Measurements from ENCODE around the gene SORCS2.

The SORCS2 gene

DNA sequence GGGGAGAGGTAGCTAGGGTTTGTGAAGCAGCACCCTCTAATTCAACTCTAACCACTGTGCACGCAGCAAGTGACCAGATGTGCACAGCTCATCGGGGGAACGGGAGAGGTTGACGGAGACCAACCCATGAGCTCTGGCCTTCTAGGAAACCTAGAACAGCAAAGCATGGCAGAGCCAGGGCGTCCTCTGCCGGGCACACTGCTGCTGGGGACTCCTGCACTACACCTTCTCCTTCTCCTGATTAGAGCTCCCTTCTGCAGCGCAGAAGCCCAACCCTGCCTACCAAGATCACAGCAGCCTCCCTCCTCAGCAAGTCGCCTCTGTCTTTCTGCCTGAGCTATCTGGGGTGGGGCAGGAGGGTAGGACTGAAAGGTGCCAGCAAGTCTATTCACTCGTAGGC lies 494.7 kb downstream of the SORCS2 start:
- Histone ChIP-seq H3K36me3 (ENCODE audit: control insufficient read depth, insufficient read depth, low read length) (no peaks in the 10 kb centered on the region), H3K9ac (ENCODE audit: low read depth, low read length) (no peak overlapping the region), H3K4me3 (ENCODE audit: low read depth, low read length) (no peak overlapping the region), H3K4me1 (ENCODE audit: control insufficient read depth, insufficient read depth, low read length) (no peaks in the 10 kb centered on the region), H3K9me3 (ENCODE audit: control insufficient read depth, insufficient read depth, low read length) (no peaks in the 10 kb centered on the region), H3K27me3 (ENCODE audit: control insufficient read depth, insufficient read depth, low read length) (no peaks in the 10 kb centered on the region)

- Histone ChIP-seq H3K9ac (ENCODE audit: low read depth, low read length) (no peak overlapping the region), H3K4me1 (ENCODE audit: control insufficient read depth, insufficient read depth, low read length) (no peaks in the 10 kb centered on the region), H3K9me3 (ENCODE audit: control insufficient read depth, insufficient read depth, low read length) (no peaks in the 10 kb centered on the region), H3K36me3 (ENCODE audit: control insufficient read depth, insufficient read depth, low read length) (no peaks in the 10 kb centered on the region), H3K4me3 (ENCODE audit: low read depth, low read length) (no peak overlapping the region), H3K27me3 (ENCODE audit: control insufficient read depth, insufficient read depth, low read length) (no peaks in the 10 kb centered on the region)
These were observed 495.5 kb downstream of the SORCS2 start for GRCh38 chr4:7687796-7688195.

GRCh38 chr4:7689773-7690693 lies 497.7 kb downstream of the SORCS2 start:
- Histone ChIP-seq H3K27me3 (ENCODE audit: control insufficient read depth, insufficient read depth, low read length) (no peaks in the 10 kb centered on the region), H3K4me3 (ENCODE audit: low read depth, low read length) (no peak overlapping the region), H3K9me3 (ENCODE audit: control insufficient read depth, insufficient read depth, low read length) (no peaks in the 10 kb centered on the region), H3K36me3 (ENCODE audit: control insufficient read depth, insufficient read depth, low read length) (no peaks in the 10 kb centered on the region), H3K9ac (ENCODE audit: low read depth, low read length) (no peak overlapping the region), H3K4me1 (ENCODE audit: control insufficient read depth, insufficient read depth, low read length) (no peaks in the 10 kb centered on the region)

- no peaks in the 10 kb centered on the region for H3K36me3 ChIP-seq (ENCODE audit: control insufficient read depth, insufficient read depth, low read length)
- H3K4me1 ChIP-seq (ENCODE audit: control insufficient read depth, insufficient read depth, low read length): no peaks in the 10 kb centered on the region
- H3K27me3 ChIP-seq (ENCODE audit: control insufficient read depth, insufficient read depth, low read length): no peaks in the 10 kb centered on the region
- no peak overlapping the region for H3K9ac ChIP-seq (ENCODE audit: low read depth, low read length)
- no peak overlapping the region for H3K4me3 ChIP-seq (ENCODE audit: low read depth, low read length)
- no peaks in the 10 kb centered on the region for H3K9me3 ChIP-seq (ENCODE audit: control insufficient read depth, insufficient read depth, low read length)
These were observed 498.7 kb downstream of the SORCS2 start for GRCh38 chr4:7691061-7691460.

DNA sequence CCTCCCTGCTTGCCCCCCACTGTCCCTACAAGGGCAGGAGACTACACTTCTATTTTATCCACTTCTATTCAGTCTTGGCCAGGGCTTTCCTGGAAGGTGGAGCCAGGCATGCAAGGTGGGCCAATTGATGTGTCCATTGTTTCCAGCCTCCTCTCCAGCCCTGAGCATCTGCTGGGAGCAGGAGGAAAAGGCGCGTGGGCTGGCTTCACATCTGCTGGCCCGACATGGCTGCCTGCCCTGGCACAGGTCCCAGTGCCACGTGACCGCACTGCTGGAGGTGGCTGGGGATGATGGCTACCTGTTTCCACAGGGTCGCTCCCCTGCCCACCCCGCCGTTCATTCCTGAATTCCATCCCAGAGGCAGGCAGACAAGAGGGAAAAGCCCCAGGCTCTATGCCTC lies 499.6 kb downstream of the SORCS2 start:
- H3K27me3 ChIP-seq (ENCODE audit: control insufficient read depth, insufficient read depth, low read length): no peaks in the 10 kb centered on the region
- H3K4me3 ChIP-seq (ENCODE audit: low read depth, low read length): no peak overlapping the region
- no peaks in the 10 kb centered on the region for H3K9me3 ChIP-seq (ENCODE audit: control insufficient read depth, insufficient read depth, low read length)
- H3K4me1 ChIP-seq (ENCODE audit: control insufficient read depth, insufficient read depth, low read length): no peaks in the 10 kb centered on the region
- no peak overlapping the region for H3K9ac ChIP-seq (ENCODE audit: low read depth, low read length)
- H3K36me3 ChIP-seq (ENCODE audit: control insufficient read depth, insufficient read depth, low read length): no peaks in the 10 kb centered on the region

DNA sequence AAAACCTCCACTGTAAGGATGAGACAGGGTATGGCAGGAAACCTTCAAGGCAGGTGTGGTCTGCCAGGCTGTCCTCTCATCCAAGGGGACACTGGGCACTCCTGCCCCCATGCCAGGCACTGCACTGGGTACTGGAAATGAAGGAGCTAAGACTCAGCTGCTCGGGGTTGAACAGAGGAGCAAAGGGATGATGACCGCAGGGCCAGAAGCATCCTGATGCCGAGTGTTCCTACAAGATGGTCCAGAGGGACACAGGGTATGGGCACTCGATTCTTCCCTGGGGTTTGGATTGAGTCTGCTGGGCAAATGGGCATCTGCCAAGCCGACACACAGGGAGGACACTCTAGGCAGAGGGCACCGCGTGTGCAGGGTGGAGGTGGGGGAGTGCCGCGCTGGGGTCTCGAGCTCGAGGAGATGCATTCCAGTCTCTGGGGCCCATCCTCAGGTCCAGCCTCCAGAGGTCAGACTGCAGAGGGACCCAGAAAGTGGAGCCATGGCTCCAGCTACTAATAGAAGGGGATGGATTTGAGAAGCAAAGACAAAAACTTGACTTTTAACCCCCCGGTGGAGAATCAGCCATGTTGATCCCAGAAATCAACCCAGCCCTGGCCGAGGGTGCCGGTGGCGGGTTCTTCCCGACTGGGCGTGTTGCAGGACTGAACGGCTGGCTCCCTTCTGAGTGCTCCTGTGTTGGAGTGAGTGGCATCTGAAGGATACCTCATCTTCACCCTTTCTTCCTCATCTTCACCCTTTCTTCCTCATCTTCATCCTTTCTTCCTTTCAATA lies 500.3 kb downstream of the SORCS2 start:
- no peak overlapping the region for H3K9ac ChIP-seq (ENCODE audit: low read depth, low read length)
- H3K4me3 ChIP-seq (ENCODE audit: low read depth, low read length): no peak overlapping the region
- no peaks in the 10 kb centered on the region for H3K4me1 ChIP-seq (ENCODE audit: control insufficient read depth, insufficient read depth, low read length)
- H3K36me3 ChIP-seq (ENCODE audit: control insufficient read depth, insufficient read depth, low read length): no peaks in the 10 kb centered on the region
- no peaks in the 10 kb centered on the region for H3K27me3 ChIP-seq (ENCODE audit: control insufficient read depth, insufficient read depth, low read length)
- H3K9me3 ChIP-seq (ENCODE audit: control insufficient read depth, insufficient read depth, low read length): no peaks in the 10 kb centered on the region

DNA sequence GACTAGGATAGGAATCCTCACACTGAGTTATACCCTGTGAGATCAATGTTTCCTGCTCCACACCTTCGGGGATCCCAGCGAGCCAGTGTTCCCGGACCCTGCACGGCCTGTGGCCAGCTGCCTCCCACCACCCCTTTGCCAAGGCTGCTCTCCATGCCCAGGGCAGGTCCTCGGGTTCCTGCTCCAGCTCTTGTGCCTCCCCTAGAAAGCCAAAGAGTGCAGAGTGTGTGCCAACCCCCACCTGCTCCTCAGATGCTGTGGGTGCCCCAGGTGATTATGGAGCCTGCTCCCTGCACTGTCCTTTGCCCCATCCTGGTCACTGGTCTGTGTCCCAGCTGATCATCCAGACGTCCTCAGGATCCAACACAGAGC lies 500.9 kb downstream of the SORCS2 start:
- no peak overlapping the region for H3K4me3 ChIP-seq (ENCODE audit: low read depth, low read length)
- no peaks in the 10 kb centered on the region for H3K4me1 ChIP-seq (ENCODE audit: control insufficient read depth, insufficient read depth, low read length)
- no peak overlapping the region for H3K9ac ChIP-seq (ENCODE audit: low read depth, low read length)
- H3K9me3 ChIP-seq (ENCODE audit: control insufficient read depth, insufficient read depth, low read length): no peaks in the 10 kb centered on the region
- no peaks in the 10 kb centered on the region for H3K27me3 ChIP-seq (ENCODE audit: control insufficient read depth, insufficient read depth, low read length)
- H3K36me3 ChIP-seq (ENCODE audit: control insufficient read depth, insufficient read depth, low read length): no peaks in the 10 kb centered on the region

GRCh38 chr4:7693711-7694110 lies 501.4 kb downstream of the SORCS2 start:
- H3K27me3 ChIP-seq (ENCODE audit: control insufficient read depth, insufficient read depth, low read length): no peaks in the 10 kb centered on the region
- H3K9me3 ChIP-seq (ENCODE audit: control insufficient read depth, insufficient read depth, low read length): no peaks in the 10 kb centered on the region
- no peak overlapping the region for H3K4me3 ChIP-seq (ENCODE audit: low read depth, low read length)
- H3K9ac ChIP-seq (ENCODE audit: low read depth, low read length): no peak overlapping the region
- no peaks in the 10 kb centered on the region for H3K4me1 ChIP-seq (ENCODE audit: control insufficient read depth, insufficient read depth, low read length)
- H3K36me3 ChIP-seq (ENCODE audit: control insufficient read depth, insufficient read depth, low read length): no peaks in the 10 kb centered on the region

GRCh38 chr4:7694324-7694723 lies 502.0 kb downstream of the SORCS2 start:
- H3K36me3 ChIP-seq (ENCODE audit: control insufficient read depth, insufficient read depth, low read length): no peaks in the 10 kb centered on the region
- no peaks in the 10 kb centered on the region for H3K4me1 ChIP-seq (ENCODE audit: control insufficient read depth, insufficient read depth, low read length)
- no peaks in the 10 kb centered on the region for H3K27me3 ChIP-seq (ENCODE audit: control insufficient read depth, insufficient read depth, low read length)
- no peaks in the 10 kb centered on the region for H3K9me3 ChIP-seq (ENCODE audit: control insufficient read depth, insufficient read depth, low read length)
- no peak overlapping the region for H3K9ac ChIP-seq (ENCODE audit: low read depth, low read length)
- no peak overlapping the region for H3K4me3 ChIP-seq (ENCODE audit: low read depth, low read length)

DNA sequence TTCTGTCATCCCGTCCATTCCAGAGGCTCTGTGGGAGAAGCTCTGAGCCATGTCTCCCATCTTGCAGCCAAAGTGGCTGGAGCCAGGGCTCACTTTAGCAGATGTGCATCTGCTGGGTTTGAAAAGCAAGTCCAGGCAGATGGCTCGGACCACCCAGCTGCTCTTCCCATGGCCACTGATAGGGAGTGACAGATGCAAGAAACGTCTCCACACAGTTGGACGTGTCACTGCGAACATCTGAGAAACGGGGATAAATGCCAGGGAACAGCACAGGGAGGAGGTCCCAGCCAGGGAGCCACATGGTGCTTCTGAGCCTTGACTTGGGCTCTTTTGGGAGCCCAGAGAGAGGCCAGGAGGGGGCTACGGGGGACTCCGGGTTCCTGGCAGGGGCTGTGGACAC lies 505.0 kb downstream of the SORCS2 start:
- Histone ChIP-seq H3K9me3 (ENCODE audit: control insufficient read depth, insufficient read depth, low read length) (no peaks in the 10 kb centered on the region), H3K9ac (ENCODE audit: low read depth, low read length) (no peak overlapping the region), H3K4me1 (ENCODE audit: control insufficient read depth, insufficient read depth, low read length) (no peaks in the 10 kb centered on the region), H3K36me3 (ENCODE audit: control insufficient read depth, insufficient read depth, low read length) (no peaks in the 10 kb centered on the region), H3K4me3 (ENCODE audit: low read depth, low read length) (no peak overlapping the region), H3K27me3 (ENCODE audit: control insufficient read depth, insufficient read depth, low read length) (no peaks in the 10 kb centered on the region)

- no peaks in the 10 kb centered on the region for H3K36me3 ChIP-seq (ENCODE audit: control insufficient read depth, insufficient read depth, low read length)
- H3K27me3 ChIP-seq (ENCODE audit: control insufficient read depth, insufficient read depth, low read length): no peaks in the 10 kb centered on the region
- no peak overlapping the region for H3K4me3 ChIP-seq (ENCODE audit: low read depth, low read length)
- H3K9me3 ChIP-seq (ENCODE audit: control insufficient read depth, insufficient read depth, low read length): no peaks in the 10 kb centered on the region
- H3K9ac ChIP-seq (ENCODE audit: low read depth, low read length): no peak overlapping the region
- H3K4me1 ChIP-seq (ENCODE audit: control insufficient read depth, insufficient read depth, low read length): no peaks in the 10 kb centered on the region
These were observed 505.5 kb downstream of the SORCS2 start for GRCh38 chr4:7697821-7698220.

GRCh38 chr4:7698584-7698983 lies 506.2 kb downstream of the SORCS2 start:
- H3K4me3 ChIP-seq (ENCODE audit: low read depth, low read length): no peak overlapping the region
- no peaks in the 10 kb centered on the region for H3K36me3 ChIP-seq (ENCODE audit: control insufficient read depth, insufficient read depth, low read length)
- no peaks in the 10 kb centered on the region for H3K27me3 ChIP-seq (ENCODE audit: control insufficient read depth, insufficient read depth, low read length)
- no peaks in the 10 kb centered on the region for H3K9me3 ChIP-seq (ENCODE audit: control insufficient read depth, insufficient read depth, low read length)
- no peaks in the 10 kb centered on the region for H3K4me1 ChIP-seq (ENCODE audit: control insufficient read depth, insufficient read depth, low read length)
- H3K9ac ChIP-seq (ENCODE audit: low read depth, low read length): no peak overlapping the region

All from iPS-15b (cell line).